ENCODE measurements around the gene RPS14. TPM values are rescaled to one million over a fixed set of nuclear protein-coding genes. Genes with fewer than 3 reads are reported as not detected.
A peak's percentile ranks its signal among the peaks of the same experiment; 100 is the strongest.
"Not testable (repeated sequence)": the region's sequence is repeated elsewhere in the genome, so short reads cannot be mapped to it uniquely, and the experiment has no call there.

Gene RPS14
- total RNA-seq, 1 experiment from 2014 or later, result 2,564 TPM

GRCh38 chr5:150481708-150481965 lies 32.1 kb upstream of the RPS14 start:
- Mint-ChIP-seq H3K36me3 (no peaks in the 10 kb centered on the region), H3K4me3 (no peak overlapping the region), H3K27me3 (ENCODE audit: low read depth) (no peaks in the 10 kb centered on the region), H3K4me1 (peaks cover 27% of the 10 kb centered on the region), H3K9me3 (no peaks in the 10 kb centered on the region), H3K27ac (no peak overlapping the region)
- CTCF ChIA-PET, result interaction anchor here (2.2 kb wide), 1 partner anchor 23 kb away, joined by 8 read pairs; no protein-coding TSS in a partner anchor
- POLR2A ChIA-PET, result no interaction called here
- TF ChIP-seq ETV6 (CRISPR knock-in tag; IDR thresholded peaks at IDR 0.05), result no peak
- TF ChIP-seq ZNF138 (CRISPR knock-in tag; conservative IDR thresholded peaks at IDR 0.05), result no peak
- no peak for TF ChIP-seq KAT7 (CRISPR knock-in tag; IDR thresholded peaks at IDR 0.05; ENCODE audit: borderline replicate concordance)
- no peak for TF ChIP-seq NR3C1 (CRISPR knock-in tag; conservative IDR thresholded peaks at IDR 0.05; ENCODE audit: low read depth)
- TF ChIP-seq GABPB1 (CRISPR knock-in tag; IDR thresholded peaks at IDR 0.05), result no peak
- TF ChIP-seq TEAD4 (CRISPR knock-in tag; IDR thresholded peaks at IDR 0.05), result no peak
- TF ChIP-seq FOXK1 (CRISPR knock-in tag; IDR thresholded peaks at IDR 0.05), result no peak
- TF ChIP-seq MLX (CRISPR knock-in tag; IDR thresholded peaks at IDR 0.05), result no peak
- no peak for ATAC-seq
- no peak for DNase-seq (ENCODE audit: low spot score)

DNA sequence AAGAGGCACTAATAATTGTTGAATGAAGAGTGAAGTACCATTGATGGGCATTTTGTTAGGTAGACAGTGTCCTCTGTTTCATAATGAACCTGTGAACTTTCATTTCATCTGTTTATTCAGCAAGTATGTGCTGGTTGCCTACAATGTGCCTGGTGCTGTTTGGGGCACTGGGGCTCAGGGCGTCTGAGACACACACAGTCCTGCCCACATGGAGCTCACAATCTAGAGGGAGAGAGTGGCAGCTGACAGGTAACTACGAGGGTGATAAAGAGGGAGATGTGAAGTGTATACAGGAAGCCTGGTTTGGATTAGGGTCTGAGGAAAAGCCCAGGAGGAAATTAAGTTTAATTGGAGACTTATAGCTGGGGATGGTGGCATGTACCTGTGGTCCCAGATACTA lies 29.9 kb upstream of the RPS14 start:
- Mint-ChIP-seq H3K4me1 (peaks cover 31% of the 10 kb centered on the region), H3K4me3 (no peak overlapping the region), H3K9me3 (no peaks in the 10 kb centered on the region), H3K36me3 (no peaks in the 10 kb centered on the region), H3K27me3 (ENCODE audit: low read depth) (no peaks in the 10 kb centered on the region), H3K27ac (no peak overlapping the region)
- TF ChIP-seq ZNF219 (CRISPR knock-in tag; IDR thresholded peaks at IDR 0.05; ENCODE audit: borderline replicate concordance), result no peak
- TF ChIP-seq, protein P1, sequence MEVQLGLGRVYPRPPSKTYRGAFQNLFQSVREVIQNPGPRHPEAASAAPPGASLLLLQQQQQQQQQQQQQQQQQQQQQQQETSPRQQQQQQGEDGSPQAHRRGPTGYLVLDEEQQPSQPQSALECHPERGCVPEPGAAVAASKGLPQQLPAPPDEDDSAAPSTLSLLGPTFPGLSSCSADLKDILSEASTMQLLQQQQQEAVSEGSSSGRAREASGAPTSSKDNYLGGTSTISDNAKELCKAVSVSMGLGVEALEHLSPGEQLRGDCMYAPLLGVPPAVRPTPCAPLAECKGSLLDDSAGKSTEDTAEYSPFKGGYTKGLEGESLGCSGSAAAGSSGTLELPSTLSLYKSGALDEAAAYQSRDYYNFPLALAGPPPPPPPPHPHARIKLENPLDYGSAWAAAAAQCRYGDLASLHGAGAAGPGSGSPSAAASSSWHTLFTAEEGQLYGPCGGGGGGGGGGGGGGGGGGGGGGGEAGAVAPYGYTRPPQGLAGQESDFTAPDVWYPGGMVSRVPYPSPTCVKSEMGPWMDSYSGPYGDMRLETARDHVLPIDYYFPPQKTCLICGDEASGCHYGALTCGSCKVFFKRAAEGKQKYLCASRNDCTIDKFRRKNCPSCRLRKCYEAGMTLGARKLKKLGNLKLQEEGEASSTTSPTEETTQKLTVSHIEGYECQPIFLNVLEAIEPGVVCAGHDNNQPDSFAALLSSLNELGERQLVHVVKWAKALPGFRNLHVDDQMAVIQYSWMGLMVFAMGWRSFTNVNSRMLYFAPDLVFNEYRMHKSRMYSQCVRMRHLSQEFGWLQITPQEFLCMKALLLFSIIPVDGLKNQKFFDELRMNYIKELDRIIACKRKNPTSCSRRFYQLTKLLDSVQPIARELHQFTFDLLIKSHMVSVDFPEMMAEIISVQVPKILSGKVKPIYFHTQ (CRISPR knock-in tag; IDR thresholded peaks at IDR 0.05), result no peak
- no peak for TF ChIP-seq PRRX2 (CRISPR knock-in tag; IDR thresholded peaks at IDR 0.05)
- no peak for TF ChIP-seq TP53 (CRISPR knock-in tag; IDR thresholded peaks at IDR 0.05)
- no peak for TF ChIP-seq ZNF317 (CRISPR knock-in tag; IDR thresholded peaks at IDR 0.05; ENCODE audit: borderline replicate concordance, low read depth)
- no peak for TF ChIP-seq ZNF423 (CRISPR knock-in tag; IDR thresholded peaks at IDR 0.05)
- ATAC-seq, result no peak
- POLR2A ChIA-PET, result no interaction called here
- DNase-seq (ENCODE audit: low spot score), result no peak
- CTCF ChIA-PET, result interaction anchor here (1.8 kb wide), 1 partner anchor 20 kb away, joined by 4 read pairs; no protein-coding TSS in a partner anchor

DNA sequence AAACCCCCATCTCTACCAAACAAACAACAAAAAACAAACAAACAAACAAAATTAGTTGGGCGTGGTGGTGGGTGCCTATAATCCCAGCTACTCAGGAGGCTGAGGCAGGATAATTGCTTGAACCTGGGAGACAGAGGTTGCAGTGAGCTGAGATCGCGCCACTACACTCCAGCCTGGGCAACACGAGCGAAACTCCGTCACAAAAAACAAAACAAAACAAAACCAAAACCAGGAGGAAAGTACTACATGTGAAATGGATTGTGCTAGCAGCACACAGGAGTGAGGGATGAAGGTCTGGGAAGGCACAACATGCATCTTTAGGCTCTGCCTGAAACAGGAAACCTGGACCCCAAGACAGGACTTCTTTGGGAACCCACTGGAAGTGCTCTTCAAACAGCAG lies 27.0 kb upstream of the RPS14 start:
- H3K9me3 Mint-ChIP-seq; H3K27me3 Mint-ChIP-seq (ENCODE audit: low read depth); H3K4me3 Mint-ChIP-seq; DNase-seq (ENCODE audit: low spot score); H3K36me3 Mint-ChIP-seq; H3K27ac Mint-ChIP-seq; ATAC-seq; CTCF ChIA-PET: not testable (repeated sequence)
- peaks cover 28% of the 10 kb centered on the region for H3K4me1 Mint-ChIP-seq
- POLR2A ChIA-PET, result interaction anchor here (0.8 kb wide), 1 partner anchor 9 kb away, joined by 3 read pairs; no protein-coding TSS in a partner anchor

DNA sequence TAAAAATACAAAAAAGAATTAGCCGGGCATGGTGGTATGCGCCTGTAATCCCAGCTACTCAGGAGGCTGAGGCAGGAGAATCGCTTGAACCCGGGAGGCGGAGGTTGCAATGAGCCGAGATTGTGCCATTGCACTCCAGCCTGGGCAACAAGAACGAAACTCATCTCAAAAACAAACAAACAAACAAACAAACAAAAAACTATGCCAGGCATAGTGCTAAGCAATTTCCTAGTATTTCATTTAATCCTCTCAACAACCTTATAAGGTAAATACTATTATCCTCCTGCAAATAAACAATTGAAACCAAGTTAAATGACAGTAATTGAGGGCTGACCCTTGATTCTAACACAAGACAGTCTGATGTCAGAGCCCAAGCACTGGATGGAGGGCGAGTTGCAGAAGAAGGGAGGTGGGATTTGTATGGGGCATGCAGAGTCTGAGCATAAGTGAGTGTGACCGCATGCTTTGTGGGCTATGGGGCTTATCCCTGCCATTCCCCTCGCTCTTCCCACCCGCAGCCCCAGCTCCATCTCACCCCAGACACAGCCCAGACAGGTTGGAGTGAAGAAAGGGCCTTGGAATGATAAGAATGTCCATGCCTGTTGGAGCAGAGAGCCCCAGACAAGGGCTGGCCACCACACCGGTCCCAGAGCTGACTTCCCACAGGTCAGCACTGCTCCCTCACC lies 24.3 kb upstream of the RPS14 start:
- ATAC-seq, result peak; percentile 87
- Mint-ChIP-seq H3K27ac (peak overlapping the region; percentile 46), H3K4me3 (no peak overlapping the region), H3K27me3 (ENCODE audit: low read depth) (no peaks in the 10 kb centered on the region), H3K36me3 (no peaks in the 10 kb centered on the region), H3K9me3 (no peaks in the 10 kb centered on the region), H3K4me1 (peaks cover 25% of the 10 kb centered on the region)
- POLR2A ChIA-PET, result interaction anchor here (0.6 kb wide), 1 partner anchor 460 kb away, joined by 4 read pairs; no protein-coding TSS in a partner anchor
- DNase-seq (ENCODE audit: low spot score), result peak; percentile 68
- CTCF ChIA-PET, result interaction anchor here (0.6 to 1.6 kb wide), 12 partner anchors 9 to 227 kb away, joined by 3 to 7 read pairs (median 4); partner anchors contain the start of gene RBM22
- TF ChIP-seq, protein P2, sequence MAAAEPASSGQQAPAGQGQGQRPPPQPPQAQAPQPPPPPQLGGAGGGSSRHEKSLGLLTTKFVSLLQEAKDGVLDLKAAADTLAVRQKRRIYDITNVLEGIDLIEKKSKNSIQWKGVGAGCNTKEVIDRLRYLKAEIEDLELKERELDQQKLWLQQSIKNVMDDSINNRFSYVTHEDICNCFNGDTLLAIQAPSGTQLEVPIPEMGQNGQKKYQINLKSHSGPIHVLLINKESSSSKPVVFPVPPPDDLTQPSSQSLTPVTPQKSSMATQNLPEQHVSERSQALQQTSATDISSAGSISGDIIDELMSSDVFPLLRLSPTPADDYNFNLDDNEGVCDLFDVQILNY (CRISPR knock-in tag; IDR thresholded peaks at IDR 0.05), result no peak
- TF ChIP-seq ERG (CRISPR knock-in tag; IDR thresholded peaks at IDR 0.05) (no peak), TEAD1 (CRISPR knock-in tag; IDR thresholded peaks at IDR 0.05) (peak; percentile 57; the same call in 1 of the 2 replicates), ZNF423 (CRISPR knock-in tag; IDR thresholded peaks at IDR 0.05) (no peak), KAT7 (CRISPR knock-in tag; IDR thresholded peaks at IDR 0.05; ENCODE audit: borderline replicate concordance) (no peak)
